ENCODE data around the gene SCP2.

Gene SCP2

GRCh38 chr1:53069663-53070327 lies 142.7 kb downstream of the SCP2 start:
- no peak for DNase-seq

GRCh38 chr1:53070621-53071020 lies 143.5 kb downstream of the SCP2 start:
- DNase-seq = no peak

DNA sequence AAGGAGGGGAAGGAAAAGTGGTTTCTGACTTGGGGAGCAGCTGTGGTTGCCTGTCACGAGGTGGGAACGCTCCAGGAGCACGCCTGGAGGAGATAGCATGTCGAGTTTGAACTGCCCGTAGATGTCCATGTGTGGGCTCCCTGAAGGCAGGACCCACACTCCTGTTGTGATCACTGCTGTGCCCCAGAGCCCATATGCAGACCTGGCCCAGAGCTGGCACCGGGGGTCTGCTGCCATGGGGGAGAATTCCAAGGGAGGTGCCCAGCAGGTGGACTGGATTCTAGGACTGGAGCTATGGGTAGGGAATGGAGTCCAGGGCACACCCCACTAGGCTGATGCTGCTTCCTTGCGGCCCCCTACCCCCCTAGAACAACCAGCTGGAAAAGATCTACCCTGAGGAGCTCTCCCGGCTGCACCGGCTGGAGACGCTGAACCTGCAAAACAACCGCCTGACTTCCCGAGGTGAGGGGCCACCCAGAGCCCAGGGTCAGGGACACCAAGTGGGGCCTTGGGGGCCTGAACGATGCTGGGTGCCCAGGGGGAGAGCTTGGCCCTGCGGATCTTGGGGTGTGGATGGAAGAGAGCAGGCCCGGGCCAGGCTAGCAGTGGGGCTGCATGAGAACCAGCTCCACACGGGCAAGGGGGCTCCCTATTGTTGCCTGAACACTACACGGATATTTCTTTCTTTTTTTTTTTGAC lies 144.2 kb downstream of the SCP2 start:
- DNase-seq = no peak

GRCh38 chr1:53071915-53072314 lies 144.8 kb downstream of the SCP2 start:
- no peak for DNase-seq

DNA sequence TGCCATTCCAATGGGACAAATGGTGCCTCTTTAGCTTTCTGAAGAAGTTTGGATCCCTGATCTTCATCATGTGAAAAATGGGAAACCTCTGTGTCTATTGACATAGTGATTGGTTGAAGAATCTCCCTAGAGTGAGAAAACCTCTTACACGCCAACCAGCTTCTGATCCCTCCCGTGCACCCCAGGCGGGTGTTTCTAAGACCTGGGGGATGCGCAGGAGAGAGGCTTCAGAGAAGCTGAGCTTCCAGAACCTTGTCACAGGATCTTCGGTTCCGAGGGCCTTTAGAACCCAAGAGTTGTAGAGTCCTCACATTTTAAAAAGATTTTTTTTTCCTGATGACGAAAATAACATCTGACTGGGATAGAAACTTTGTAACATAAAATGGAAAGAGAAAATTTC lies 146.2 kb downstream of the SCP2 start:
- no peak for DNase-seq

- DNase-seq = peak; percentile 74
Measured at GRCh38 chr1:53073868-53074311, 146.8 kb downstream of the SCP2 start.

- DNase-seq = no peak
Measured at GRCh38 chr1:53074313-53075154, 147.5 kb downstream of the SCP2 start.

DNA sequence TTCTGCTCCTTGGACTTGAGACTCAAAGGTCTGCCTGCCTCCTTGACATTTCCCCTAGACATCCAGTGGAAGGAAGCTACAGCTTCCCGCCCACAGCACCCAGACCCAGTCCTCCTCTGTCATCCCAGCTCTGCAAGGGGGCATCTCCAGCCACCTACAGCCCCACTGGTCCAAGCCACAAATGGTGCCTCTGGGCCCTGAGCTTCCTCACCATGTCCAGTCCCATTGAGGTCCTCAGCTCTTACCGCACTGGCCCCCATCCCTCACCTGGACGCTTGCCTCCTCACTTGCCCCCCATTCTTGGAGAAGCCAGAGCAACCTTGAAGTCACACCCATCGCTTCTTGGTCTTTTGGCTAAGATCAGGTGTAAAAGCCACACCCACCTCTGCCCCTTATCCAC lies 148.1 kb downstream of the SCP2 start:
- no peak for DNase-seq

DNA sequence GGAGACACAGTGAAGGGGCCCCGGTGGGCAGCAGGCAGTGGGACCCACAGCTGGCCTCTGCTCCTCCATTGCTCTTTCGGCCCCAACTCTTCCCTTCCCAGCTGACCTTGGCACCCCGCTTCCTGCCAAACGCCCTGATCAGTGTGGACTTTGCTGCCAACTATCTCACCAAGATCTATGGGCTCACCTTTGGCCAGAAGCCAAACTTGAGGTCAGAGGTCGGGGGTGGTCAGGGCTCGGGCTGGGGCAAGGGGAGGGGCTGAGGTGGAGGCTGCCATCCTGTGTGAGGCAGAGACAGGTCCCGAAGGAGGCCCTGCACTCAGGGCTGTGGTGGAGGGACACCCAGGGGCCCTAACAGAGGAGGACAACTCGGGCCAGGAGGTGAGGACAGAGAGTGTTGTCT lies 148.7 kb downstream of the SCP2 start:
- no peak for DNase-seq

DNA sequence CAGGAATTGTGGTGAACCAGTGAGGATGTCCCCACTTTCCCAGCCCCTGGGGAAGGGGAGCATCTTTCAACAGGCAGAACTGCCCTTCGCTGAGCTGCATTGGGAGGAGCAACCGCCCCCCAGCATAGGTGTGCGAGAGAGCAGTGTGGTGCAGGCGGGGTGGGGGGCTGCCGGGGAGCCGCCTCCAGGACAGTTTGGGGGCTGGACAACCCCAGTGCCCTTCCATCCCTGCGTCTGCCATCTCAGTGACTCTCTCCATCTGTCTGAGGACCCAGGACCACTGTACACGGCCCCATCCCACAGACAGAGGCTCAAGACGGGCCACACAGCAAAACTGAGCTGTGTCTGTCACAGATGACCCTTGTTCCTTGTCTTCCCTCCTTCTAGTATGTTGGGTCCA lies 149.1 kb downstream of the SCP2 start:
- no peak for DNase-seq

DNA sequence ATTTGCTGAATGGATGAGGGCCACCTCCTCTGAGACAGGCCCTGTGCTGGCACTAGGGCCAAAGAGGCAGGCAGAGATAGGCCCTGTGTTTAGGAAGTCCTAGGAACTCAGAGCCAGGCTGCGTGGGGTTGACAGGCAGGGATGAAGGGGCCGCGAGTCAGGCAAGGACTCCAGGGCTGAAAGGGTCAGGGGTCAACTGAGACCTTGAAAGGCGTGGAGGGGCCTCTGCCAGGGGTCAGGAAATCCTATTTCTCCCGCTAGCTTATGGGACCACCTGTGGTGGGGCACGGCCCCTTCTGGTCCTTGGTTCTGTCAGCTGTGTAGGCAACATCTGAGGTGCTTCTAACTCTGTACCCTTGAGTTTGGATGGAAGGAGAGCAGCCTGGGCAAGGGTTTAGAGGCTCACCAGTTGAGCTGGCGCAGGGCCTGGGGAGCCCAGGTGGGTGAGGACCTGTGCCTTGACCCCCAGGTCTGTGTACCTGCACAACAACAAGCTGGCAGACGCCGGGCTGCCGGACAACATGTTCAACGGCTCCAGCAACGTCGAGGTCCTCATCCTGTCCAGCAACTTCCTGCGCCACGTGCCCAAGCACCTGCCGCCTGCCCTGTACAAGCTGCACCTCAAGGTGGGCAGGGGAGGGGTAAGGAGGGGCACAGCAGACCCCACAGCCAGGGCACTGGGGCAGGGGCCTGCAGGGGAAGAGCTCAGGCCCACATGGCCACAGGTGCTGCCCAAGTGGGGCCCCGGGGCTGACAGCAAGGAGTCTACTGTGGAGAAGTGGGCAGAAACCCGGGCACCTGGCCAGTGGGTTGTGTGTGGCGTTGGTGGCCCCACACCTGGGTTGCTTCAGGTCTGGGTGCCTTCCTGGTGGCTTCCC lies 149.9 kb downstream of the SCP2 start:
- DNase-seq = no peak

DNA sequence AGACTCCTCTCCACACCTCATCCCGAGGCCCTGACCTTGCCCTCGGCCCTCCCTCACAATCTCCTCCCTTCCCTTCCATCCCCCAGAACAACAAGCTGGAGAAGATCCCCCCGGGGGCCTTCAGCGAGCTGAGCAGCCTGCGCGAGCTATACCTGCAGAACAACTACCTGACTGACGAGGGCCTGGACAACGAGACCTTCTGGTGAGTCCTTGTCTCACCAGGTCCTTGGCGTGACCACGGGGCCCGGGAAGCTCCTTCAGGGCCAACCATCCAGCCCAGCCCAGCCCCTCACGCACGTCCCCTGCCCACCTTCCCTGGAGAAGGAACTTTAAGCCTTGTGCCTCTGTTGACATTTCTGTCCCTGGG lies 150.5 kb downstream of the SCP2 start:
- no peak for DNase-seq

DNA sequence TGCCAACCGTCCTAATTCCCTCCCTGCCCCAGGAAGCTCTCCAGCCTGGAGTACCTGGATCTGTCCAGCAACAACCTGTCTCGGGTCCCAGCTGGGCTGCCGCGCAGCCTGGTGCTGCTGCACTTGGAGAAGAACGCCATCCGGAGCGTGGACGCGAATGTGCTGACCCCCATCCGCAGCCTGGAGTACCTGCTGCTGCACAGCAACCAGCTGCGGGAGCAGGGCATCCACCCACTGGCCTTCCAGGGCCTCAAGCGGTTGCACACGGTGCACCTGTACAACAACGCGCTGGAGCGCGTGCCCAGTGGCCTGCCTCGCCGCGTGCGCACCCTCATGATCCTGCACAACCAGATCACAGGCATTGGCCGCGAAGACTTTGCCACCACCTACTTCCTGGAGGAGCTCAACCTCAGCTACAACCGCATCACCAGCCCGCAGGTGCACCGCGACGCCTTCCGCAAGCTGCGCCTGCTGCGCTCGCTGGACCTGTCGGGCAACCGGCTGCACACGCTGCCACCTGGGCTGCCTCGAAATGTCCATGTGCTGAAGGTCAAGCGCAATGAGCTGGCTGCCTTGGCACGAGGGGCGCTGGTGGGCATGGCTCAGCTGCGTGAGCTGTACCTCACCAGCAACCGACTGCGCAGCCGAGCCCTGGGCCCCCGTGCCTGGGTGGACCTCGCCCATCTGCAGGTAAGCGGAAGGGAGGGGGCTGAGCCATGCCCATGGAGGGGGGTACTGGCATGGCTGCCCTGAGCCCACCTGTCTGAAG lies 151.4 kb downstream of the SCP2 start:
- no peak for DNase-seq

GRCh38 chr1:53079251-53079650 lies 152.2 kb downstream of the SCP2 start:
- DNase-seq = no peak

GRCh38 chr1:53080041-53080440 lies 153.0 kb downstream of the SCP2 start:
- no peak for DNase-seq

- no peak for DNase-seq
Measured at GRCh38 chr1:53080769-53081168, 153.7 kb downstream of the SCP2 start.

GRCh38 chr1:53081384-53082066 lies 154.4 kb downstream of the SCP2 start:
- DNase-seq = no peak

DNA sequence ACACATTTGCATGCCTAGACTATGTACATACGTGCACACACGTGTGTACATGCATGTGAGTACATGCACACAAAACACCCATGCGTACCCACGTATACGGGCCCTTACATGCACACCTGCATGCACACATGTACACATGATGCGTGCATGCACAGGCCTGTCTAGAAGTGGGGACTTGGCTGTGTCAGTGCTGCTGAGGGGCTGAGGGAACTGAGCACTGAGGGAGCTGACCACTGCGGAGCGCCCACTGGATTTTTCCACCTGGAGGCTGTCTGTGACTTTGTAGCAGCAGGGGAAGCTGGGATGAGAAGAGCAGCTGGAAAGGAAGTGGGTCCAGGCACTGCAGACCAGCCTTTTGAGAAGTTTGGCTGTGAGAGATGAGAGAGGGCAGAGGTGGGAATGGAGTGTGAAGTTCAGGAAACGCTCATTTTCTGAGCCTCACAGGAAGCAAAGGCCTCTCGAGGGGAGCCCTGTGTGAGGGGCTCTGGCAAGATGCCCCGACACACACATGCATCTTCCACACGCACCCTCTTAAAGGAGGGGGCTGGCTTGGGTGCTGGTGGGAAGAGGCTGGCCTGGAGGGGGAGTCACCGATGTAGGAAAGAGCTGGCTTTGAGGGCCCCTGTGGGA lies 155.9 kb downstream of the SCP2 start:
- DNase-seq = no peak

- DNase-seq = no peak
Measured at GRCh38 chr1:53083636-53084588, 156.8 kb downstream of the SCP2 start.

- no peak for DNase-seq
Measured at GRCh38 chr1:53084589-53084971, 157.5 kb downstream of the SCP2 start.
